ENCODE measurements around the gene MAST2. TPM values are rescaled to one million over a fixed set of nuclear protein-coding genes. Genes with fewer than 3 reads are reported as not detected.
A peak's percentile ranks its signal among the peaks of the same experiment; 100 is the strongest.
"Not testable (repeated sequence)": the region's sequence is repeated elsewhere in the genome, so short reads cannot be mapped to it uniquely, and the experiment has no call there.

Gene MAST2
- total and polyA plus RNA-seq, 4 donors: 28.3 to 75.0 (median 46.1) TPM

GRCh38 chr1:45925728-45926287, 122.4 kb downstream of the MAST2 start:
- Histone ChIP-seq H3K9me3 (ENCODE audit: control insufficient read depth, insufficient read depth, low read length) (no peaks in the 10 kb centered on the region), H3K27me3 (ENCODE audit: control insufficient read depth, insufficient read depth, low read length) (no peaks in the 10 kb centered on the region), H3K36me3 (ENCODE audit: control insufficient read depth, insufficient read depth, low read length) (peaks cover 17% of the 10 kb centered on the region), H3K4me3 (ENCODE audit: low read depth, low read length) (no peak overlapping the region), H3K27ac (ENCODE audit: low read depth, low read length) (no peak overlapping the region), H3K4me1 (ENCODE audit: control insufficient read depth, insufficient read depth, low read length) (no peaks in the 10 kb centered on the region)
- DNase-seq (ENCODE audit: low read depth in 4 of 6, low spot score in 6 of 6): no peak
- 40% methylated on average over 1 of the region's 2 CpGs for WGBS (ENCODE audit: insufficient coverage)

- H3K4me1 ChIP-seq (ENCODE audit: control insufficient read depth, insufficient read depth, low read length): no peaks in the 10 kb centered on the region
- peak in 1 of 6 donors; percentile 33 for DNase-seq (ENCODE audit: low read depth in 4 of 6, low spot score in 6 of 6)
- peaks cover 15% of the 10 kb centered on the region for H3K36me3 ChIP-seq (ENCODE audit: control insufficient read depth, insufficient read depth, low read length)
- no peak overlapping the region for H3K4me3 ChIP-seq (ENCODE audit: low read depth, low read length)
- no peaks in the 10 kb centered on the region for H3K9me3 ChIP-seq (ENCODE audit: control insufficient read depth, insufficient read depth, low read length)
- H3K27ac ChIP-seq (ENCODE audit: low read depth, low read length): no peak overlapping the region
- no CpG with 5 or more reads among the region's 2 CpGs for WGBS (ENCODE audit: insufficient coverage)
- H3K27me3 ChIP-seq (ENCODE audit: control insufficient read depth, insufficient read depth, low read length): no peaks in the 10 kb centered on the region
These were observed 122.9 kb downstream of the MAST2 start for GRCh38 chr1:45926330-45926729.

GRCh38 chr1:45927231-45927915, 124.0 kb downstream of the MAST2 start:
- H3K9me3 ChIP-seq (ENCODE audit: control insufficient read depth, insufficient read depth, low read length); DNase-seq (ENCODE audit: low read depth in 4 of 6, low spot score in 6 of 6); H3K4me3 ChIP-seq (ENCODE audit: low read depth, low read length); H3K4me1 ChIP-seq (ENCODE audit: control insufficient read depth, insufficient read depth, low read length); H3K27me3 ChIP-seq (ENCODE audit: control insufficient read depth, insufficient read depth, low read length); H3K27ac ChIP-seq (ENCODE audit: low read depth, low read length); H3K36me3 ChIP-seq (ENCODE audit: control insufficient read depth, insufficient read depth, low read length): not testable (repeated sequence)
- WGBS (ENCODE audit: insufficient coverage): 88% methylated on average over 2 of the region's 14 CpGs

- DNase-seq (ENCODE audit: low read depth in 4 of 6, low spot score in 6 of 6): no peak
- H3K9me3 ChIP-seq (ENCODE audit: control insufficient read depth, insufficient read depth, low read length): no peaks in the 10 kb centered on the region
- no peaks in the 10 kb centered on the region for H3K36me3 ChIP-seq (ENCODE audit: control insufficient read depth, insufficient read depth, low read length)
- WGBS (ENCODE audit: insufficient coverage): no CpG with 5 or more reads among the region's 3 CpGs
- H3K4me1 ChIP-seq (ENCODE audit: control insufficient read depth, insufficient read depth, low read length): no peaks in the 10 kb centered on the region
- H3K27me3 ChIP-seq (ENCODE audit: control insufficient read depth, insufficient read depth, low read length): no peaks in the 10 kb centered on the region
- H3K27ac ChIP-seq (ENCODE audit: low read depth, low read length): no peak overlapping the region
- no peak overlapping the region for H3K4me3 ChIP-seq (ENCODE audit: low read depth, low read length)
These were observed 125.2 kb downstream of the MAST2 start for GRCh38 chr1:45928486-45929205.

- peak in 2 of 6 donors; percentile 9 to 17 for DNase-seq (ENCODE audit: low read depth in 4 of 6, low spot score in 6 of 6)
- Histone ChIP-seq H3K4me3 (ENCODE audit: low read depth, low read length) (no peak overlapping the region), H3K4me1 (ENCODE audit: control insufficient read depth, insufficient read depth, low read length) (no peaks in the 10 kb centered on the region), H3K9me3 (ENCODE audit: control insufficient read depth, insufficient read depth, low read length) (no peaks in the 10 kb centered on the region), H3K36me3 (ENCODE audit: control insufficient read depth, insufficient read depth, low read length) (no peaks in the 10 kb centered on the region), H3K27me3 (ENCODE audit: control insufficient read depth, insufficient read depth, low read length) (no peaks in the 10 kb centered on the region), H3K27ac (ENCODE audit: low read depth, low read length) (no peak overlapping the region)
- 0% methylated on average over 1 of the region's 2 CpGs for WGBS (ENCODE audit: insufficient coverage)
These were observed 125.9 kb downstream of the MAST2 start for GRCh38 chr1:45929257-45929687.

- Histone ChIP-seq H3K36me3 (ENCODE audit: control insufficient read depth, insufficient read depth, low read length) (no peaks in the 10 kb centered on the region), H3K27ac (ENCODE audit: low read depth, low read length) (no peak overlapping the region), H3K4me3 (ENCODE audit: low read depth, low read length) (no peak overlapping the region), H3K27me3 (ENCODE audit: control insufficient read depth, insufficient read depth, low read length) (no peaks in the 10 kb centered on the region), H3K4me1 (ENCODE audit: control insufficient read depth, insufficient read depth, low read length) (no peaks in the 10 kb centered on the region), H3K9me3 (ENCODE audit: control insufficient read depth, insufficient read depth, low read length) (no peaks in the 10 kb centered on the region)
- no peak for DNase-seq (ENCODE audit: low read depth in 4 of 6, low spot score in 6 of 6)
- WGBS (ENCODE audit: insufficient coverage): no CpG with 5 or more reads among the region's 7 CpGs
These were observed 127.1 kb downstream of the MAST2 start for GRCh38 chr1:45930258-45931150.

- DNase-seq (ENCODE audit: low read depth in 4 of 6, low spot score in 6 of 6); H3K4me3 ChIP-seq (ENCODE audit: low read depth, low read length); H3K36me3 ChIP-seq (ENCODE audit: control insufficient read depth, insufficient read depth, low read length); H3K9me3 ChIP-seq (ENCODE audit: control insufficient read depth, insufficient read depth, low read length); H3K27me3 ChIP-seq (ENCODE audit: control insufficient read depth, insufficient read depth, low read length); H3K27ac ChIP-seq (ENCODE audit: low read depth, low read length); H3K4me1 ChIP-seq (ENCODE audit: control insufficient read depth, insufficient read depth, low read length): not testable (repeated sequence)
- WGBS (ENCODE audit: insufficient coverage): 96% methylated on average over 4 of the region's 6 CpGs
These were observed 128.8 kb downstream of the MAST2 start for GRCh38 chr1:45932205-45932604.

- Histone ChIP-seq H3K36me3 (ENCODE audit: control insufficient read depth, insufficient read depth, low read length) (no peaks in the 10 kb centered on the region), H3K9me3 (ENCODE audit: control insufficient read depth, insufficient read depth, low read length) (no peaks in the 10 kb centered on the region), H3K4me1 (ENCODE audit: control insufficient read depth, insufficient read depth, low read length) (no peaks in the 10 kb centered on the region), H3K27ac (ENCODE audit: low read depth, low read length) (no peak overlapping the region), H3K4me3 (ENCODE audit: low read depth, low read length) (no peak overlapping the region), H3K27me3 (ENCODE audit: control insufficient read depth, insufficient read depth, low read length) (no peaks in the 10 kb centered on the region)
- DNase-seq (ENCODE audit: low read depth in 4 of 6, low spot score in 6 of 6): no peak
- WGBS (ENCODE audit: insufficient coverage): 100% methylated on average over 2 of the region's 3 CpGs
These were observed 131.5 kb downstream of the MAST2 start for GRCh38 chr1:45934947-45935346.

- no peaks in the 10 kb centered on the region for H3K36me3 ChIP-seq (ENCODE audit: control insufficient read depth, insufficient read depth, low read length)
- H3K4me3 ChIP-seq (ENCODE audit: low read depth, low read length): no peak overlapping the region
- H3K27me3 ChIP-seq (ENCODE audit: control insufficient read depth, insufficient read depth, low read length): no peaks in the 10 kb centered on the region
- H3K27ac ChIP-seq (ENCODE audit: low read depth, low read length): no peak overlapping the region
- no peaks in the 10 kb centered on the region for H3K9me3 ChIP-seq (ENCODE audit: control insufficient read depth, insufficient read depth, low read length)
- DNase-seq (ENCODE audit: low read depth in 4 of 6, low spot score in 6 of 6): no peak
- H3K4me1 ChIP-seq (ENCODE audit: control insufficient read depth, insufficient read depth, low read length): no peaks in the 10 kb centered on the region
These were observed 134.6 kb downstream of the MAST2 start for GRCh38 chr1:45938029-45938428.

Data from spinal cord (tissue), 10 donors.